Suprapubic skin (tissue), 4 donors: ENCODE results near the gene TOR1A. TPM values are rescaled to one million over a fixed set of nuclear protein-coding genes. Genes with fewer than 3 reads are reported as not detected.

Experiments used
- DNase-seq, 2 donors: peaks; one replicate each; pipeline ENCODE4 v3.0.0-alpha.2; 2019; ENCODE audit warnings: low spot score in 2 of 2
- H3K27ac ChIP-seq: fragments of 200-600 bp; sonication (generic); one replicate; pipeline ENCODE4 v1.5.1; 2019
- H3K27me3 ChIP-seq: fragments of 200-600 bp; sonication (generic); one replicate; pipeline ENCODE4 v1.5.1; 2019
- H3K36me3 ChIP-seq: fragments of 200-600 bp; sonication (generic); one replicate; pipeline ENCODE4 v1.5.1; 2019
- H3K4me1 ChIP-seq: fragments of 200-600 bp; sonication (generic); one replicate; pipeline ENCODE4 v1.5.1; 2019
- H3K4me3 ChIP-seq: fragments of 200-600 bp; sonication (generic); one replicate; pipeline ENCODE4 v1.5.1; 2019; ENCODE audit warnings: mild to moderate bottlenecking
- H3K9me3 ChIP-seq: fragments of 200-600 bp; sonication (generic); one replicate; pipeline ENCODE4 v1.5.1; 2019
- CTCF ChIP-seq, 2 donors: fragments of 200-600 bp in 1 of 2; fragments of 450-650 bp in 1 of 2; sonication (generic) in 1 of 2; IDR thresholded peaks; one replicate each; pipeline ENCODE4 v1.5.1; 2016 to 2019; ENCODE audit warnings: antibody characterized with exemption in 2 of 2, mild to moderate bottlenecking in 1 of 2, moderate library complexity in 1 of 2
- POLR2AphosphoS5 ChIP-seq, 3 donors: sonication (generic); formaldehyde crosslinking; IDR thresholded peaks; one replicate each; pipeline ENCODE4 v1.6.1; 2017; ENCODE audit warnings: antibody characterized with exemption in 3 of 3
- WGBS: methylation state at CpG from one replicate; pipeline ENCODE4 v1.1.5; 2018; 5-methylcytosine and 5-hydroxymethylcytosine counted together
- total RNA-seq, 4 donors: library from RNA; depleted of rRNA; stranded (reverse); fragments of >200 nt; gene quantifications; one replicate each; pipeline ENCODE4 v1.1.0, GENCODE V29; 2016

The TOR1A gene
- total RNA-seq, 4 donors from 2014 or later: 31.7 to 44.7 (median 36.3) TPM

GRCh38 chr9:129762985-129763926 lies 60.7 kb downstream of the TOR1A start:
- WGBS: 67% methylated on average over 13 of the region's 13 CpGs
- H3K36me3 ChIP-seq: no peaks in the 10 kb centered on the region
- H3K27me3 ChIP-seq: no peaks in the 10 kb centered on the region
- DNase-seq: peak in 1 of 2 donors; percentile 70
- H3K4me1 ChIP-seq: peaks cover 23% of the 10 kb centered on the region
- no peak overlapping the region for H3K4me3 ChIP-seq
- no peak for TF ChIP-seq CTCF (IDR thresholded peaks at IDR 0.05)
- TF ChIP-seq POLR2AphosphoS5 (IDR thresholded peaks at IDR 0.05): peak in 1 of 3 donors; percentile 7
- peak overlapping the region; percentile 82 for H3K27ac ChIP-seq
- H3K9me3 ChIP-seq: no peaks in the 10 kb centered on the region

Other genes starting within 250 kb of the TOR1A start
- gene C9orf50, start 203.0 kb downstream of the TOR1A start, total RNA-seq: under 1 TPM in 1 of 4 donors, not detected in 3; 0.64 TPM
- 10 to 100 TPM; 19.4 to 25.0 (median 20.8) TPM for gene NTMT1, start 198.0 kb downstream of the TOR1A start, total RNA-seq
- 10 to 100 TPM; 25.6 to 41.5 (median 37.6) TPM for gene ASB6, start 182.0 kb downstream of the TOR1A start, total RNA-seq
- gene PRRX2, start 158.5 kb downstream of the TOR1A start, total RNA-seq: 10 to 100 TPM in 3 of 4 donors, 1 to 10 TPM in 1; 9.9 to 16.9 (median 14.0) TPM
- 10 to 100 TPM; 21.8 to 38.8 (median 24.0) TPM for gene PTGES, start 71.1 kb downstream of the TOR1A start, total RNA-seq
- gene TOR1B, start 21.0 kb downstream of the TOR1A start, total RNA-seq: 10 to 100 TPM; 18.0 to 24.5 (median 20.8) TPM
- 10 to 100 TPM; 32.7 to 71.9 (median 43.7) TPM for gene C9orf78, start 11.1 kb upstream of the TOR1A start, total RNA-seq
- gene USP20, start 11.3 kb upstream of the TOR1A start, total RNA-seq: 10 to 100 TPM; 22.6 to 51.4 (median 34.4) TPM
- 10 to 100 TPM; 23.7 to 50.5 (median 43.3) TPM for gene FNBP1, start 219.1 kb upstream of the TOR1A start, total RNA-seq
- gene GPR107, start 229.8 kb upstream of the TOR1A start, total RNA-seq: 10 to 100 TPM; 24.6 to 41.8 (median 34.1) TPM